ENCODE measurements around the gene APIP. TPM values are rescaled to one million over a fixed set of nuclear protein-coding genes. Genes with fewer than 3 reads are reported as not detected.

The APIP gene
- polyA plus RNA-seq, 1 donor from 2014 or later = 17.2 TPM

GRCh38 chr11:34886609-34887008 is 29.6 kb downstream of the APIP start:
- H3K4me3 Mint-ChIP-seq = no peak overlapping the region
- H3K36me3 Mint-ChIP-seq = peaks cover 14% of the 10 kb centered on the region

GRCh38 chr11:34881900-34882299 is 34.3 kb downstream of the APIP start:
- Mint-ChIP-seq H3K36me3 (peaks cover 13% of the 10 kb centered on the region), H3K4me3 (no peak overlapping the region), H3K4me1 (no peaks in the 10 kb centered on the region), H3K9me3 (no peaks in the 10 kb centered on the region), H3K27ac (no peak overlapping the region), H3K27me3 (no peaks in the 10 kb centered on the region)

More at GRCh38 chr11:34886609-34887008, 29.6 kb downstream of the APIP start:
- Mint-ChIP-seq H3K4me1 (no peaks in the 10 kb centered on the region), H3K9me3 (no peaks in the 10 kb centered on the region), H3K27ac (no peak overlapping the region), H3K27me3 (no peaks in the 10 kb centered on the region)

GRCh38 chr11:34877375-34877975 is 38.7 kb downstream of the APIP start:
- H3K27ac Mint-ChIP-seq = no peak overlapping the region

GRCh38 chr11:34874202-34874601 is 42.0 kb downstream of the APIP start:
- Mint-ChIP-seq H3K9me3 (no peaks in the 10 kb centered on the region), H3K4me3 (peak overlapping the region in 1 of 4 donors; percentile 47), H3K27ac (no peak overlapping the region), H3K36me3 (peaks cover 1% of the 10 kb centered on the region), H3K27me3 (no peaks in the 10 kb centered on the region), H3K4me1 (no peaks in the 10 kb centered on the region)

More at GRCh38 chr11:34877375-34877975, 38.7 kb downstream of the APIP start:
- Mint-ChIP-seq H3K9me3 (no peaks in the 10 kb centered on the region), H3K4me1 (no peaks in the 10 kb centered on the region), H3K4me3 (no peak overlapping the region), H3K27me3 (no peaks in the 10 kb centered on the region), H3K36me3 (peaks cover 3% of the 10 kb centered on the region)

GRCh38 chr11:34870548-34871196 is 45.5 kb downstream of the APIP start:
- H3K36me3 Mint-ChIP-seq = peaks cover 1% of the 10 kb centered on the region
- no peaks in the 10 kb centered on the region for H3K27me3 Mint-ChIP-seq
- H3K4me3 Mint-ChIP-seq = no peak overlapping the region
- H3K9me3 Mint-ChIP-seq = no peaks in the 10 kb centered on the region
- H3K4me1 Mint-ChIP-seq = no peaks in the 10 kb centered on the region
- H3K27ac Mint-ChIP-seq = no peak overlapping the region

- Mint-ChIP-seq H3K4me1 (peaks cover 1 to 3% (median 2%) of the 10 kb centered on the region in 3 donors), H3K27me3 (no peaks in the 10 kb centered on the region), H3K4me3 (no peak overlapping the region), H3K36me3 (peaks cover 1% of the 10 kb centered on the region), H3K9me3 (no peaks in the 10 kb centered on the region), H3K27ac (no peak overlapping the region)
Observed at GRCh38 chr11:34869425-34869824, 46.8 kb downstream of the APIP start.

GRCh38 chr11:34866375-34866774 is 49.8 kb downstream of the APIP start:
- peaks cover 4 to 5% (median 4%) of the 10 kb centered on the region in 3 donors for H3K4me1 Mint-ChIP-seq
- no peaks in the 10 kb centered on the region for H3K9me3 Mint-ChIP-seq
- no peak overlapping the region for H3K27ac Mint-ChIP-seq
- H3K4me3 Mint-ChIP-seq = no peak overlapping the region
- no peaks in the 10 kb centered on the region for H3K36me3 Mint-ChIP-seq
- H3K27me3 Mint-ChIP-seq = no peaks in the 10 kb centered on the region

- Mint-ChIP-seq H3K36me3 (no peaks in the 10 kb centered on the region), H3K4me3 (no peak overlapping the region), H3K9me3 (no peaks in the 10 kb centered on the region), H3K4me1 (peaks cover 4 to 5% (median 4%) of the 10 kb centered on the region in 3 donors), H3K27me3 (no peaks in the 10 kb centered on the region), H3K27ac (no peak overlapping the region)
Observed at GRCh38 chr11:34865261-34865660, 50.9 kb downstream of the APIP start.

- H3K36me3 Mint-ChIP-seq = no peaks in the 10 kb centered on the region
- peak overlapping the region in 1 of 4 donors; percentile 9 for H3K4me3 Mint-ChIP-seq
- no peaks in the 10 kb centered on the region for H3K9me3 Mint-ChIP-seq
- H3K27ac Mint-ChIP-seq = no peak overlapping the region
- peaks cover 4 to 5% (median 4%) of the 10 kb centered on the region in 3 donors for H3K4me1 Mint-ChIP-seq
- no peaks in the 10 kb centered on the region for H3K27me3 Mint-ChIP-seq
Observed at GRCh38 chr11:34864424-34864823, 51.8 kb downstream of the APIP start.

GRCh38 chr11:34863048-34863447 is 53.1 kb downstream of the APIP start:
- Mint-ChIP-seq H3K36me3 (no peaks in the 10 kb centered on the region), H3K9me3 (no peaks in the 10 kb centered on the region), H3K4me1 (peaks cover 4 to 5% (median 4%) of the 10 kb centered on the region in 3 donors), H3K4me3 (no peak overlapping the region), H3K27me3 (no peaks in the 10 kb centered on the region), H3K27ac (no peak overlapping the region)

GRCh38 chr11:34860518-34860917 is 55.7 kb downstream of the APIP start:
- H3K27me3 Mint-ChIP-seq = no peaks in the 10 kb centered on the region
- no peaks in the 10 kb centered on the region for H3K36me3 Mint-ChIP-seq
- peaks cover 4 to 5% (median 4%) of the 10 kb centered on the region in 3 donors for H3K4me1 Mint-ChIP-seq
- no peaks in the 10 kb centered on the region for H3K9me3 Mint-ChIP-seq
- H3K4me3 Mint-ChIP-seq = no peak overlapping the region
- H3K27ac Mint-ChIP-seq = no peak overlapping the region

GRCh38 chr11:34860034-34860433 is 56.1 kb downstream of the APIP start:
- Mint-ChIP-seq H3K9me3 (no peaks in the 10 kb centered on the region), H3K4me3 (no peak overlapping the region), H3K4me1 (peaks cover 4 to 5% (median 4%) of the 10 kb centered on the region in 3 donors), H3K27me3 (no peaks in the 10 kb centered on the region), H3K36me3 (no peaks in the 10 kb centered on the region), H3K27ac (no peak overlapping the region)

GRCh38 chr11:34859496-34859895 is 56.7 kb downstream of the APIP start:
- Mint-ChIP-seq H3K27me3 (no peaks in the 10 kb centered on the region), H3K36me3 (no peaks in the 10 kb centered on the region), H3K27ac (no peak overlapping the region), H3K4me3 (no peak overlapping the region), H3K9me3 (no peaks in the 10 kb centered on the region), H3K4me1 (peaks cover 2 to 5% (median 3%) of the 10 kb centered on the region in 3 donors)

- H3K9me3 Mint-ChIP-seq = no peaks in the 10 kb centered on the region
- H3K27me3 Mint-ChIP-seq = peaks cover under 1% of the 10 kb centered on the region
- no peak overlapping the region for H3K4me3 Mint-ChIP-seq
- H3K4me1 Mint-ChIP-seq = no peaks in the 10 kb centered on the region
- H3K36me3 Mint-ChIP-seq = peaks cover 1% of the 10 kb centered on the region
- H3K27ac Mint-ChIP-seq = no peak overlapping the region
Observed at GRCh38 chr11:34857463-34857862, 58.7 kb downstream of the APIP start.

- H3K27ac Mint-ChIP-seq = no peak overlapping the region
- no peaks in the 10 kb centered on the region for H3K9me3 Mint-ChIP-seq
- no peaks in the 10 kb centered on the region for H3K4me1 Mint-ChIP-seq
- peaks cover 1% of the 10 kb centered on the region for H3K36me3 Mint-ChIP-seq
- H3K4me3 Mint-ChIP-seq = no peak overlapping the region
- H3K27me3 Mint-ChIP-seq = peaks cover 3% of the 10 kb centered on the region
Observed at GRCh38 chr11:34856251-34856650, 59.9 kb downstream of the APIP start.

GRCh38 chr11:34855754-34856095 is 60.5 kb downstream of the APIP start:
- no peaks in the 10 kb centered on the region for H3K4me1 Mint-ChIP-seq
- H3K4me3 Mint-ChIP-seq = no peak overlapping the region
- no peak overlapping the region for H3K27ac Mint-ChIP-seq
- H3K36me3 Mint-ChIP-seq = peaks cover 1% of the 10 kb centered on the region
- H3K9me3 Mint-ChIP-seq = no peaks in the 10 kb centered on the region
- peaks cover 3% of the 10 kb centered on the region for H3K27me3 Mint-ChIP-seq

All from IgD-negative memory B cell (primary cell).